Measurements from ENCODE around the gene FAM219A. TPM values are rescaled to one million over a fixed set of nuclear protein-coding genes. Genes with fewer than 3 reads are reported as not detected.

Gene FAM219A
- total RNA-seq, 2 donors from 2014 or later: 6.5 to 6.6 TPM

GRCh38 chr9:34479431-34479866 is 21.1 kb upstream of the FAM219A start:
- no peaks in the 10 kb centered on the region for H3K4me1 ChIP-seq
- H3K27me3 ChIP-seq: no peaks in the 10 kb centered on the region
- TF ChIP-seq POLR2A (IDR thresholded peaks at IDR 0.05): no peak
- TF ChIP-seq, protein P1, sequence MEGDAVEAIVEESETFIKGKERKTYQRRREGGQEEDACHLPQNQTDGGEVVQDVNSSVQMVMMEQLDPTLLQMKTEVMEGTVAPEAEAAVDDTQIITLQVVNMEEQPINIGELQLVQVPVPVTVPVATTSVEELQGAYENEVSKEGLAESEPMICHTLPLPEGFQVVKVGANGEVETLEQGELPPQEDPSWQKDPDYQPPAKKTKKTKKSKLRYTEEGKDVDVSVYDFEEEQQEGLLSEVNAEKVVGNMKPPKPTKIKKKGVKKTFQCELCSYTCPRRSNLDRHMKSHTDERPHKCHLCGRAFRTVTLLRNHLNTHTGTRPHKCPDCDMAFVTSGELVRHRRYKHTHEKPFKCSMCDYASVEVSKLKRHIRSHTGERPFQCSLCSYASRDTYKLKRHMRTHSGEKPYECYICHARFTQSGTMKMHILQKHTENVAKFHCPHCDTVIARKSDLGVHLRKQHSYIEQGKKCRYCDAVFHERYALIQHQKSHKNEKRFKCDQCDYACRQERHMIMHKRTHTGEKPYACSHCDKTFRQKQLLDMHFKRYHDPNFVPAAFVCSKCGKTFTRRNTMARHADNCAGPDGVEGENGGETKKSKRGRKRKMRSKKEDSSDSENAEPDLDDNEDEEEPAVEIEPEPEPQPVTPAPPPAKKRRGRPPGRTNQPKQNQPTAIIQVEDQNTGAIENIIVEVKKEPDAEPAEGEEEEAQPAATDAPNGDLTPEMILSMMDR (IDR thresholded peaks at IDR 0.05): no peak
- no peaks in the 10 kb centered on the region for H3K36me3 ChIP-seq (replicated peaks in 1 of 2; ENCODE audit: insufficient read depth in 1 of 2, low read depth in 2 of 2)
- ATAC-seq: no peak
- H3K4me3 ChIP-seq: no peak overlapping the region
- intact Hi-C loops (cut with DNase I): no loop called here
- 54 to 65% methylated on average over 5 of the region's 5 CpGs for WGBS, 2 donors
- DNase-seq: no peak
- no peak overlapping the region for H3K27ac ChIP-seq
- H3K9me3 ChIP-seq: no peaks in the 10 kb centered on the region

DNA sequence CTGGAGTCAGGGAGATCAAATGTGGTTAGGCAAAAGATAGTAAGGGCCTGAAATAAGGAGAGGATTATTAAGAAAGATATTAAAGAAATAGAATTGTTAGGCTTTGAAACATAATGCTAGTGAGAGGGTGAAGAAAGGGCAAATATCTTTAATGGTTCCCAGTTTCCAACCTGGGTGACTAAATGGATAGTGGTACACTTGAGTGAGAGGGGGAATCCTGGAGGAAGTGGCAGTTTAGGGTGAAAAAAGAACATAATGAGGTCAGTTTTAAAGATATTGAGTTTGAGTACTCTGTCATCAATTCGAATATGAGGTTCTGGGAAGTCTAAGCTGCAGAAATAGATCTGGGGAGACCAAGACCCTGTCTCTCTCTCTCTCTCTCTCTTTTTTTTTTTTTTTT is 19.2 kb upstream of the FAM219A start:
- DNase-seq: no peak
- WGBS, 2 donors: 31 to 53% methylated on average over 1 of the region's 1 CpG
- Histone ChIP-seq H3K4me1 (no peaks in the 10 kb centered on the region), H3K27ac (no peak overlapping the region), H3K36me3 (replicated peaks in 1 of 2; ENCODE audit: insufficient read depth in 1 of 2, low read depth in 2 of 2) (no peaks in the 10 kb centered on the region), H3K4me3 (no peak overlapping the region), H3K27me3 (no peaks in the 10 kb centered on the region), H3K9me3 (no peaks in the 10 kb centered on the region)
- intact Hi-C loops (cut with DNase I): no loop called here
- no peak for ATAC-seq
- TF ChIP-seq, protein P1 (IDR thresholded peaks at IDR 0.05): no peak
- TF ChIP-seq POLR2A (IDR thresholded peaks at IDR 0.05): no peak

DNA sequence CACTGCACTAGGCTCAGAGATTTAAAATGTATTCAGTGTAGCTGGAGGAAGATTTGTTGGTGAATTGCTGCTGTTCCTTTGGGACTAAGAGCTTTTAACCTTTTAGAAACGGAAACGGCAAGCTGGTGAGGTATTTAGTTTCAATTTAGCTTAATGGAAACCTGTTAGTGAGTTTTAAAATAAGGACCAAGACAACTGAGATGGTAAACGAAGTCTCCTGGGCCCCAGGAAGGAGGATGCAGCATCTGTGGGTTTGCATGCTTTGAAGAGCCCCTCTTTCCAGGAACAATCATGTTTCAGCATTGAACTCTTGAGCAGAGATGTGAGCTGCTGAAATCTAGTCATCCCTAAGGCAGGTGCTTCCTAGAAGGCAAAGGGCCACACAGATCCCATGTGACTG is 16.7 kb upstream of the FAM219A start:
- ATAC-seq (no peak), DNase-seq (no peak)
- H3K4me1 ChIP-seq: no peaks in the 10 kb centered on the region
- no peaks in the 10 kb centered on the region for H3K36me3 ChIP-seq (replicated peaks in 1 of 2; ENCODE audit: insufficient read depth in 1 of 2, low read depth in 2 of 2)
- H3K27me3 ChIP-seq: no peaks in the 10 kb centered on the region
- H3K27ac ChIP-seq: no peak overlapping the region
- no peaks in the 10 kb centered on the region for H3K9me3 ChIP-seq
- TF ChIP-seq, protein P1 (IDR thresholded peaks at IDR 0.05): no peak
- no peak for TF ChIP-seq POLR2A (IDR thresholded peaks at IDR 0.05)
- WGBS, 2 donors: 37 to 46% methylated on average over 3 of the region's 3 CpGs
- no peak overlapping the region for H3K4me3 ChIP-seq
- intact Hi-C loops (cut with DNase I): no loop called here

DNA sequence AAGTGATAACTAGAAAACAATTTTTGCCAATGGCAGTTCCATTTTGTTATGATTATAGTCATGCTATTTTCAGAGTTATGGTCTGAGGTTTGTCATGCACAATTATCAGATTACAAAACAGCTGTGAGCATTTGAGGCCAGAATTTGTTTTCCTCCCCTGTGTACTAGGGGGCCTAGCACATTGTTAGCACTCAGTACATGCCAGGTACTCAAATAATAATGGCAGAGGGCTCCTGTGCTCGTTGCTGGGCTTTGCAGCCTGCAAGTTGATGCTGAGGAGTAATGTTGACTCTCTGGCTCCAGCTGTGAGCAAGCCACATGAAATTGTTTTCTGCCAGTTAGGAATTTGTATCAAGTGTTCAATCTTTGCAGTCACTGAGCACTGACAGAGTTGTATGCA is 7.1 kb upstream of the FAM219A start:
- H3K27me3 ChIP-seq: no peaks in the 10 kb centered on the region
- no peak for TF ChIP-seq POLR2A (IDR thresholded peaks at IDR 0.05)
- TF ChIP-seq, protein P1 (IDR thresholded peaks at IDR 0.05): no peak
- 20 to 40% methylated on average over 1 of the region's 1 CpG for WGBS, 2 donors
- ATAC-seq: no peak
- H3K4me3 ChIP-seq: no peak overlapping the region
- H3K9me3 ChIP-seq: no peaks in the 10 kb centered on the region
- DNase-seq: no peak
- intact Hi-C loops (cut with DNase I): no loop called here
- no peaks in the 10 kb centered on the region for H3K36me3 ChIP-seq (replicated peaks in 1 of 2; ENCODE audit: insufficient read depth in 1 of 2, low read depth in 2 of 2)
- no peak overlapping the region for H3K27ac ChIP-seq
- H3K4me1 ChIP-seq: no peaks in the 10 kb centered on the region

GRCh38 chr9:34464571-34464970 is 6.2 kb upstream of the FAM219A start:
- no peak for TF ChIP-seq POLR2A (IDR thresholded peaks at IDR 0.05)
- TF ChIP-seq, protein P1 (IDR thresholded peaks at IDR 0.05): no peak
- Histone ChIP-seq H3K9me3 (no peaks in the 10 kb centered on the region), H3K4me3 (no peak overlapping the region), H3K27me3 (no peaks in the 10 kb centered on the region), H3K4me1 (no peaks in the 10 kb centered on the region), H3K36me3 (replicated peaks in 1 of 2; ENCODE audit: insufficient read depth in 1 of 2, low read depth in 2 of 2) (no peaks in the 10 kb centered on the region), H3K27ac (no peak overlapping the region)
- intact Hi-C loops (cut with DNase I): no loop called here
- no peak for ATAC-seq
- WGBS, 2 donors: 61 to 67% methylated on average over 2 of the region's 2 CpGs
- no peak for DNase-seq
